Globus pallidus (tissue), 1 donor: Measurements from ENCODE around the gene IRF8.
A peak's percentile ranks its signal among the peaks of the same experiment; 100 is the strongest.
"Not testable (repeated sequence)": the region's sequence is repeated elsewhere in the genome, so short reads cannot be mapped to it uniquely, and the experiment has no call there.

Experiments used
- DNase-seq: peaks from one replicate; pipeline ENCODE4 v3.0.0-alpha.2; 2015; ENCODE audit warnings: low spot score

The IRF8 gene

GRCh38 chr16:85898521-85899442 is at the start of gene IRF8:
Gene IRF8, plus strand, starts transcription at chr16:85899162. Its CDS starts 3,854 bp downstream, at chr16:85903016.
- peak; percentile 48 for DNase-seq

GRCh38 chr16:85849388-85849787 is 49.6 kb upstream of the IRF8 start:
- no peak for DNase-seq

- no peak for DNase-seq
Measured at GRCh38 chr16:85850344-85850880, 48.5 kb upstream of the IRF8 start.

- DNase-seq = no peak
Measured at GRCh38 chr16:85851034-85851785, 47.8 kb upstream of the IRF8 start.

GRCh38 chr16:85853547-85854545 is 45.1 kb upstream of the IRF8 start:
- DNase-seq = peak; percentile 61

GRCh38 chr16:85854935-85855334 is 44.0 kb upstream of the IRF8 start:
- no peak for DNase-seq

GRCh38 chr16:85856079-85856478 is 42.9 kb upstream of the IRF8 start:
- no peak for DNase-seq

- no peak for DNase-seq
Measured at GRCh38 chr16:85856585-85856984, 42.4 kb upstream of the IRF8 start.

GRCh38 chr16:85857406-85857805 is 41.6 kb upstream of the IRF8 start:
- no peak for DNase-seq

- DNase-seq = not testable (repeated sequence)
Measured at GRCh38 chr16:85858571-85858970, 40.4 kb upstream of the IRF8 start.

GRCh38 chr16:85858984-85859817 is 39.8 kb upstream of the IRF8 start:
- no peak for DNase-seq

GRCh38 chr16:85859818-85860125 is 39.2 kb upstream of the IRF8 start:
- DNase-seq = no peak

- DNase-seq = no peak
Measured at GRCh38 chr16:85860413-85861094, 38.4 kb upstream of the IRF8 start.

GRCh38 chr16:85861095-85861825 is 37.7 kb upstream of the IRF8 start:
- no peak for DNase-seq

GRCh38 chr16:85862476-85863383 is 36.2 kb upstream of the IRF8 start:
- no peak for DNase-seq

- no peak for DNase-seq
Measured at GRCh38 chr16:85863384-85863774, 35.6 kb upstream of the IRF8 start.

GRCh38 chr16:85864965-85865364 is 34.0 kb upstream of the IRF8 start:
- DNase-seq = no peak

- DNase-seq = no peak
Measured at GRCh38 chr16:85867189-85867588, 31.8 kb upstream of the IRF8 start.
